Breast epithelium (tissue), 4 donors: ENCODE measurements around the gene SUCLG2. TPM values are rescaled to one million over a fixed set of nuclear protein-coding genes. Genes with fewer than 3 reads are reported as not detected.

Source experiments
- DNase-seq, 2 donors: peaks; one replicate each; pipeline ENCODE4 v3.0.0-alpha.2; 2019; ENCODE audit warnings: low spot score in 2 of 2
- H3K27ac ChIP-seq, 2 donors: fragments of 200-600 bp; sonication (generic) in 1 of 2; one replicate each; pipeline ENCODE4 v1.5.1; 2016 to 2019; ENCODE audit warnings: mild to moderate bottlenecking in 1 of 2
- H3K27me3 ChIP-seq, 2 donors: fragments of 200-600 bp; sonication (generic) in 1 of 2; one replicate each; pipeline versions ENCODE4 v1.5.1 to v1.6.0; 2017 to 2019; ENCODE audit warnings: control low read depth in 1 of 2, mild to moderate bottlenecking in 1 of 2
- H3K36me3 ChIP-seq: fragments of 200-600 bp; one replicate; pipeline ENCODE4 v1.5.1; 2019
- H3K4me1 ChIP-seq, 2 donors: fragments of 200-600 bp; sonication (generic); one replicate each; pipeline ENCODE4 v1.5.1; 2016 to 2019; ENCODE audit warnings: control low read depth in 1 of 2
- H3K4me3 ChIP-seq, 3 donors: fragments of 200-600 bp; sonication (generic); 1 replicate in 2 of 3; 2 replicates in 1 of 3; pipeline ENCODE4 v1.5.1; 2016 to 2019; ENCODE audit warnings: mild to moderate bottlenecking in 3 of 3, moderate library complexity in 2 of 3
- H3K9me3 ChIP-seq, 2 donors: fragments of 200-600 bp; sonication (generic) in 1 of 2; one replicate each; pipeline ENCODE4 v1.5.1; 2016 to 2019; ENCODE audit warnings: control low read depth in 1 of 2
- POLR2A ChIP-seq: fragments of 450-650 bp; IDR thresholded peaks from one replicate; pipeline ENCODE4 v1.6.1; 2016; ENCODE audit warnings: antibody characterized with exemption, mild to moderate bottlenecking, moderate library complexity
- POLR2AphosphoS5 ChIP-seq, 3 donors: sonication (generic); formaldehyde crosslinking; IDR thresholded peaks; one replicate each; pipeline ENCODE4 v1.6.1; 2017; ENCODE audit warnings: antibody characterized with exemption in 3 of 3
- intact Hi-C: fragments of 100-400 bp; cut with DNase I; formaldehyde crosslinking; loops from one replicate; pipeline ENCODE4 v1.15.1; 2023; ENCODE audit warnings: low total_unique reads
- total RNA-seq, 3 donors: library from RNA; depleted of rRNA; stranded (reverse); fragments of >200 nt; gene quantifications; one replicate each; pipeline ENCODE4 v1.1.0, GENCODE V29; 2016
- TF ChIP-seq, protein P1 (sequence below), 3 donors: fragments of 450-650 bp; IDR thresholded peaks; one replicate each; pipeline ENCODE4 v1.5.1; 2016 to 2017; ENCODE audit warnings: antibody characterized with exemption in 3 of 3, mild to moderate bottlenecking in 3 of 3, moderate library complexity in 3 of 3

Gene SUCLG2
- total RNA-seq, 3 donors from 2014 or later = 45.9 to 58.1 (median 52.8) TPM

DNA sequence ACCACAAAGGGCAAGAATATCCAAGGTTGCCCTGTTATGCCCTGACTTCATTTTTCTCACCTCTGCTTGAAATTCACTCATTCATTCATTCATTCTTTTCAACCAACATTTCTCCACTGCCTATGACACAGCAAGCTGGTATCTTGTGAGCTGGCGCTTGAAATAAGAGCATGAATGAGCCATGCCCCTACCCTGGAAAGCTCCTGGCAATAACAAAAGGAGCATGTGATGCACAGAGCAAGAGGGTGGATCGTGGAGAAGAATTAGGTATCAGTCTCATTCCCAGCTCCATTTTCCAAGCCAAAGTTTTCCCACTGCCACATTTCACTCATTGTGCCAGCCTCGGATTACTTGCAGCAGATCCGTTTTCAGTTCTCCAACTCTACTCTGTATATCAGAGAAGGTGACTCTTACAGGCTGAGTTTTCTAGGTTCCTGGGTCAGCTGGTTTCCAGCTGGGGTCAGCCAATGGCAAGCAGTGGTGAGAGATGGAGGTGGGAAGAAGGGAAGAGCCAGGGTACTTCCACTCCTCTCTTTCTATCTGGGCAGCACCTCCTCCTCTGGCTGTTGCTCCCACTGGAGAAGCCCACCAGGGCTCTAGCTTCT is 144.8 kb downstream of the SUCLG2 start:
- no peaks in the 10 kb centered on the region for H3K4me1 ChIP-seq

DNA sequence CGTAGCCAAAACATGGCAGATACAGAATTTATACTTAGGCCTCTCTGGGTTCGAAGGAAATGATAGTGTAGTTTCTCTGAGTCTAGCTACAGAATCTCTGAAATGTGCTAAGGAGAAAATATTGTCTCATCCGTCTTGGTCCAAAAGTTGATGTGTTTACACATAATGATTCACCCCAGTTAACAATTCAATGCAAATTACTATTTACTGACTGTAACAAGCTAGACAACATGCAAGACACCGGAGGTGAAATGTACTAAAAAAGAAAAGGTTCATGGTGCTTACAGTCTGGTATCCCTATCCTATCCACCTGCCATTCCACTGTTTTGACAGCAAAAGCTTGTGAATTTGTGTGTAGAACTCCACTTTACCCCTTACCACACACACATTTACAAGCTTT is 146.8 kb downstream of the SUCLG2 start:
- no peak for DNase-seq
- H3K9me3 ChIP-seq = no peaks in the 10 kb centered on the region
- intact Hi-C loops = no loop called here
- no peaks in the 10 kb centered on the region for H3K27me3 ChIP-seq
- H3K4me1 ChIP-seq = no peaks in the 10 kb centered on the region
- H3K4me3 ChIP-seq = no peak overlapping the region
- no peak overlapping the region for H3K27ac ChIP-seq
- TF ChIP-seq POLR2AphosphoS5 (IDR thresholded peaks at IDR 0.05) (no peak), POLR2A (no peak)
- TF ChIP-seq, protein P1, sequence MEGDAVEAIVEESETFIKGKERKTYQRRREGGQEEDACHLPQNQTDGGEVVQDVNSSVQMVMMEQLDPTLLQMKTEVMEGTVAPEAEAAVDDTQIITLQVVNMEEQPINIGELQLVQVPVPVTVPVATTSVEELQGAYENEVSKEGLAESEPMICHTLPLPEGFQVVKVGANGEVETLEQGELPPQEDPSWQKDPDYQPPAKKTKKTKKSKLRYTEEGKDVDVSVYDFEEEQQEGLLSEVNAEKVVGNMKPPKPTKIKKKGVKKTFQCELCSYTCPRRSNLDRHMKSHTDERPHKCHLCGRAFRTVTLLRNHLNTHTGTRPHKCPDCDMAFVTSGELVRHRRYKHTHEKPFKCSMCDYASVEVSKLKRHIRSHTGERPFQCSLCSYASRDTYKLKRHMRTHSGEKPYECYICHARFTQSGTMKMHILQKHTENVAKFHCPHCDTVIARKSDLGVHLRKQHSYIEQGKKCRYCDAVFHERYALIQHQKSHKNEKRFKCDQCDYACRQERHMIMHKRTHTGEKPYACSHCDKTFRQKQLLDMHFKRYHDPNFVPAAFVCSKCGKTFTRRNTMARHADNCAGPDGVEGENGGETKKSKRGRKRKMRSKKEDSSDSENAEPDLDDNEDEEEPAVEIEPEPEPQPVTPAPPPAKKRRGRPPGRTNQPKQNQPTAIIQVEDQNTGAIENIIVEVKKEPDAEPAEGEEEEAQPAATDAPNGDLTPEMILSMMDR (IDR thresholded peaks at IDR 0.05) = no peak
- H3K36me3 ChIP-seq = no peaks in the 10 kb centered on the region

More for the DNA sequence above, 144.8 kb downstream of the SUCLG2 start:
- no peaks in the 10 kb centered on the region for H3K9me3 ChIP-seq
- no peaks in the 10 kb centered on the region for H3K27me3 ChIP-seq
- intact Hi-C loops = no loop called here
- H3K27ac ChIP-seq = no peak overlapping the region
- H3K36me3 ChIP-seq = no peaks in the 10 kb centered on the region
- no peak overlapping the region for H3K4me3 ChIP-seq
- TF ChIP-seq POLR2A = no peak
- no peak for TF ChIP-seq POLR2AphosphoS5 (IDR thresholded peaks at IDR 0.05)
- TF ChIP-seq, protein P1 (IDR thresholded peaks at IDR 0.05) = no peak
- no peak for DNase-seq

DNA sequence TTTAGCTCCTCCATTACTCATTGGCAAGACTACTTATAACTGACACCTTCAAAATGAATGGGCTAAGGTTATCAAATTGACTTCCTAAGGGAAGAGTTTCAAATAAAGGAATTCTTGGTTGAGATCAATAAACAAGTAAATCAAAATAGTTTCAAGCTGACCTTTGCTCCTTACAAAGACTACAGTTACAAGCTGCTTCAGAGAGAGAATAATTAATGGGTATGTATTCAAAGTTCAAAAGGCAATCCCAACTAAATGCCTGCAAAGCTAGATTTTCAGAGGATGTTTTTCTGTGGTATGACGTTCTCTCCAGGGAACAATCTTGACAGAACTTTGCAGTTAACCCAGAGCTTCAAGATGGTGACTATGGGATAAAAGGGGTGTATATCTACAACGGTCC is 153.7 kb downstream of the SUCLG2 start:
- H3K4me3 ChIP-seq = no peak overlapping the region
- intact Hi-C loops = no loop called here

DNA sequence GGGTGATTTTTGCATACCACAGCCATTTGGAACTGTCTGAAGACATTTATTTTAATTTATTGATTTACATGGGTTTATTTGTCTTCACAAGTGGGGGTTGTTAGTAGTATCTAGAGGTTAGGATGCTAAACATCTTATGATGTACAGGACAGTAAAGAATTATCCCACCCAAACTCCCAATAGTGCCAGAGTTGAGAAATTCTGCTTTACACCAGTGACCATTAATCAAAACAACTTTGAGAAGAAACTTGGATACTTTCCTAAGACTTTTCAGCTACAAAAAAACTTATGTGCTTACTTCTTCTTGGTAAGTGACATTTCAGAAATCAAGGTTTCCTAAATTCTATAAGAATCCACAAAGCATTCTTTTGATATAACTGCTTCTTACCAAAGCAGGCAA is 156.7 kb downstream of the SUCLG2 start:
- Histone ChIP-seq H3K4me3 (no peak overlapping the region), H3K9me3 (no peaks in the 10 kb centered on the region), H3K27ac (no peak overlapping the region), H3K36me3 (no peaks in the 10 kb centered on the region), H3K27me3 (no peaks in the 10 kb centered on the region), H3K4me1 (no peaks in the 10 kb centered on the region)
- intact Hi-C loops = no loop called here
- DNase-seq = no peak
- TF ChIP-seq POLR2A = no peak
- TF ChIP-seq, protein P1 (IDR thresholded peaks at IDR 0.05) = no peak
- no peak for TF ChIP-seq POLR2AphosphoS5 (IDR thresholded peaks at IDR 0.05)

More for the DNA sequence above, 153.7 kb downstream of the SUCLG2 start:
- Histone ChIP-seq H3K9me3 (no peaks in the 10 kb centered on the region), H3K36me3 (no peaks in the 10 kb centered on the region), H3K27ac (no peak overlapping the region), H3K4me1 (no peaks in the 10 kb centered on the region), H3K27me3 (no peaks in the 10 kb centered on the region)
- no peak for DNase-seq
- TF ChIP-seq POLR2A (no peak), POLR2AphosphoS5 (IDR thresholded peaks at IDR 0.05) (no peak)

DNA sequence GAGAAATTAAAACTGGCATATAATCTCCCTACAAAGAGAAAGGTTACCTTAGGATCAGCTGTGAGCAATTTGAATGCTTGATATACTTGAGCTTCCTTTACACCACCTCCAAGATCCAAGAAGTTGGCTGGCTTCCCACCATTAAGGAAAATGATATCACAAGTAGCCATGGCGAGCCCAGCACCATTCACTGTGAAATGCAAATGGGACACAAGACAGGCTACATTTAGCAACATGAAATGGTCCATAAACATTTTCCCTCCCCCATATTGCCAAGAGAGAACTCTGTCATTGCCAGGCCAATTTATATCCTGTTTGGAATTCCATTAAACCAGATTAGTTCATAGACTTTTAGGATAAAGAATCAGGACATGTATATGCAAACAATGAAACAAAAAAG is 158.7 kb downstream of the SUCLG2 start:
- Histone ChIP-seq H3K36me3 (no peaks in the 10 kb centered on the region), H3K27me3 (no peaks in the 10 kb centered on the region), H3K9me3 (no peaks in the 10 kb centered on the region), H3K4me1 (no peaks in the 10 kb centered on the region), H3K4me3 (no peak overlapping the region), H3K27ac (no peak overlapping the region)
- intact Hi-C loops = no loop called here
- no peak for DNase-seq
- TF ChIP-seq POLR2AphosphoS5 (IDR thresholded peaks at IDR 0.05) (no peak), POLR2A (no peak)
- TF ChIP-seq, protein P1 (IDR thresholded peaks at IDR 0.05) = no peak

DNA sequence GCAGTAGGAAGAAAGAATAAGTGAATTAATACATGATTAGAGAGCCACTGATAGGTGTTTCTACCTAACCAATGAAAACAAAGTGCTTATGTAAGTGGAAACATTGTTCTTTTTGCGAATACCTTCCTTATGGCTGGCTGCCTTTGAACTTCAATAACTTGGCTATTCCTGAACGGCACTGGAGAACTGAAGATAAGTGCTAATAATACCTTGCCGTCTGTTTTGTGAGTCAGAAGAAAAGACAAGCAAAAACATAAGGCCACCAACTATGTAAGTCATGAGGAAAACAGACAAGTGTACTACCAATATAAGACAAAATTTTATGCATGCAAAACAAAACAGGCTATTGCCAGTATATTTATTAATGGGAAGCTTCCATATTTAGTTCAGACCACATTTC is 160.6 kb downstream of the SUCLG2 start:
- Histone ChIP-seq H3K9me3 (no peaks in the 10 kb centered on the region), H3K36me3 (no peaks in the 10 kb centered on the region), H3K4me1 (no peaks in the 10 kb centered on the region), H3K4me3 (no peak overlapping the region), H3K27me3 (no peaks in the 10 kb centered on the region), H3K27ac (no peak overlapping the region)
- DNase-seq = no peak
- intact Hi-C loops = no loop called here
- TF ChIP-seq, protein P1 (IDR thresholded peaks at IDR 0.05) = no peak
- TF ChIP-seq POLR2AphosphoS5 (IDR thresholded peaks at IDR 0.05) = no peak
- no peak for TF ChIP-seq POLR2A
